ENCODE data around the gene PRRT1B.

PRRT1B gene

GRCh38 chr9:131582466-131583336 lies 37.4 kb downstream of the PRRT1B start:
- no peak for DNase-seq

- no peak for DNase-seq
These were observed 38.0 kb downstream of the PRRT1B start for GRCh38 chr9:131583337-131583645.

GRCh38 chr9:131583836-131584555 lies 38.7 kb downstream of the PRRT1B start:
- no peak for DNase-seq

- DNase-seq = no peak
These were observed 39.5 kb downstream of the PRRT1B start for GRCh38 chr9:131584858-131585257.

- DNase-seq = peak; percentile 68 to 69
These were observed 40.1 kb downstream of the PRRT1B start for GRCh38 chr9:131585375-131585774.

- no peak for DNase-seq
These were observed 42.0 kb downstream of the PRRT1B start for GRCh38 chr9:131587331-131587730.

GRCh38 chr9:131587906-131588305 lies 42.6 kb downstream of the PRRT1B start:
- DNase-seq = no peak

GRCh38 chr9:131588396-131588795 lies 43.1 kb downstream of the PRRT1B start:
- DNase-seq = no peak

- DNase-seq = no peak
These were observed 43.9 kb downstream of the PRRT1B start for GRCh38 chr9:131589124-131589711.

- no peak for DNase-seq
These were observed 44.7 kb downstream of the PRRT1B start for GRCh38 chr9:131589993-131590392.

GRCh38 chr9:131590449-131590848 lies 45.1 kb downstream of the PRRT1B start:
- DNase-seq = peak; percentile 25 to 29

GRCh38 chr9:131590907-131591844 lies 45.9 kb downstream of the PRRT1B start:
- peak; percentile 79 to 83 for DNase-seq

GRCh38 chr9:131591845-131592208 lies 46.5 kb downstream of the PRRT1B start:
- no peak for DNase-seq

GRCh38 chr9:131593091-131593820 lies 47.9 kb downstream of the PRRT1B start:
- no peak for DNase-seq

GRCh38 chr9:131593936-131594665 lies 48.8 kb downstream of the PRRT1B start:
- DNase-seq = no peak

GRCh38 chr9:131594906-131595665 lies 49.8 kb downstream of the PRRT1B start:
- no peak for DNase-seq

- no peak for DNase-seq
These were observed 50.5 kb downstream of the PRRT1B start for GRCh38 chr9:131595696-131596429.

- DNase-seq = no peak
These were observed 51.1 kb downstream of the PRRT1B start for GRCh38 chr9:131596430-131596743.

- no peak for DNase-seq
These were observed 51.9 kb downstream of the PRRT1B start for GRCh38 chr9:131597246-131597645.

GRCh38 chr9:131598121-131598520 lies 52.8 kb downstream of the PRRT1B start:
- peak in 1 of 2 donors; percentile 75 for DNase-seq
